SK-N-MC (cell line): ENCODE results near the gene GRK6.

Experiments
- EZH2 ChIP-seq: fragments of 200-600 bp; sonication (generic); IDR thresholded peaks from one replicate; pipeline ENCODE4 v1.6.1; 2017; ENCODE audit warnings: antibody characterized with exemption
- FOXP2 ChIP-seq: optimal IDR thresholded peaks from 2 replicates; pipeline ENCODE3; 2011; ENCODE audit warnings: mild to moderate bottlenecking, moderate library complexity; ENCODE audit not compliant: insufficient read depth; ENCODE audit errors: extremely low read length, control extremely low read depth
- POLR2AphosphoS5 ChIP-seq: IDR thresholded peaks from 2 replicates; pipeline ENCODE4 v1.6.1; 2012; ENCODE audit warnings: mild to moderate bottlenecking, low read depth, low read length, borderline replicate concordance

- TF ChIP-seq EZH2 (no peak), POLR2AphosphoS5 (no peak), FOXP2 (no peak)
Observed at GRCh38 chr5:177429248-177430040, 3.0 kb downstream of the GRK6 start.
